GM12878 (cell line): ENCODE measurements around the gene VSIG10L2.

ENCODE experiments used
- CTCF ChIP-seq, 3 experiments: IDR thresholded peaks in 2 of 3; conservative IDR thresholded peaks in 1 of 3; 2 replicates each; pipeline ENCODE4 v1.5.1; 2011; ENCODE audit warnings: low read depth in 3 of 3, low read length in 3 of 3, mild to moderate bottlenecking in 3 of 3, control low read depth in 2 of 3, moderate library complexity in 2 of 3, inconsistent platforms in 1 of 3, mixed read lengths in 1 of 3; ENCODE audit not compliant: control insufficient read depth in 2 of 3, insufficient read depth in 1 of 3; ENCODE audit errors: extremely low read depth in 1 of 3
- NFYB ChIP-seq: IDR thresholded peaks from 2 replicates; pipeline ENCODE4 v1.6.1; 2011; ENCODE audit warnings: low read depth, mild to moderate bottlenecking, low read length, improper control_type of control experiment, moderate library complexity; ENCODE audit not compliant: insufficient read depth
- NR2C2 ChIP-seq: IDR thresholded peaks from 2 replicates; pipeline ENCODE4 v1.6.1; 2011; ENCODE audit warnings: borderline replicate concordance, low read depth; ENCODE audit not compliant: control insufficient read depth, insufficient read length
- REST ChIP-seq: IDR thresholded peaks from 2 replicates; pipeline ENCODE4 v1.6.1; 2012; ENCODE audit warnings: mild to moderate bottlenecking, low read depth, low read length
- SMAD5 ChIP-seq: IDR thresholded peaks from 2 replicates; pipeline ENCODE4 v1.6.1; 2016; ENCODE audit warnings: antibody characterized with exemption, low read depth
- TCF7 ChIP-seq: IDR thresholded peaks from 2 replicates; pipeline ENCODE4 v1.6.1; 2014; ENCODE audit warnings: antibody characterized with exemption, borderline replicate concordance

GRCh38 chr11:125998267-125998666, 52.4 kb downstream of the VSIG10L2 start:
- TF ChIP-seq TCF7 (no peak), NR2C2 (no peak), CTCF (IDR thresholded peaks at IDR 0.05 in 2 of 3, conservative IDR thresholded peaks at IDR 0.05 in 1 of 3; ENCODE audit: control insufficient read depth in 2 of 3, extremely low read depth in 1 of 3, insufficient read depth in 1 of 3, low read depth in 3 of 3, low read length in 3 of 3) (no peak), REST (no peak), NFYB (no peak), SMAD5 (no peak)
